Fibroblast of lung (primary cell): ENCODE results near the gene A1BG. TPM values are rescaled to one million over a fixed set of nuclear protein-coding genes. Genes with fewer than 3 reads are reported as not detected.

Experiments used
- DNase-seq, 2 donors: peaks; one replicate each; pipeline versions ENCODE4 v3.0.0 to v3.0.0-alpha.2; 2010; ENCODE audit warnings: low read depth in 2 of 2
- H2AFZ ChIP-seq: 2 replicates; pipeline ENCODE4 v1.5.1; 2012; ENCODE audit warnings: low read length, control low read depth, inconsistent platforms
- H3K27ac ChIP-seq: 2 replicates; pipeline ENCODE4 v1.5.1; 2011; ENCODE audit warnings: low read length, control low read depth; ENCODE audit not compliant: insufficient read depth
- H3K27me3 ChIP-seq: 2 replicates; pipeline ENCODE4 v1.5.1; 2011; ENCODE audit warnings: mild to moderate bottlenecking, low read length; ENCODE audit not compliant: control insufficient read depth, insufficient read depth
- H3K36me3 ChIP-seq: 2 replicates; pipeline ENCODE4 v1.5.1; 2011; ENCODE audit warnings: low read length; ENCODE audit not compliant: control insufficient read depth, insufficient read depth
- H3K4me1 ChIP-seq: 2 replicates; pipeline ENCODE4 v1.5.1; 2011; ENCODE audit warnings: low read length; ENCODE audit not compliant: control insufficient read depth, insufficient read depth; ENCODE audit errors: extremely low read depth
- H3K4me2 ChIP-seq: 2 replicates; pipeline ENCODE4 v1.5.1; 2011; ENCODE audit warnings: low read length, control low read depth; ENCODE audit not compliant: insufficient read depth; ENCODE audit errors: extremely low read depth
- H3K4me3 ChIP-seq, 4 experiments: fragments of 200-600 bp in 1 of 4; sonication (generic) in 1 of 4; replicated peaks in 1 of 4; 2 replicates each; pipeline ENCODE4 v1.5.1; 2011 to 2016; ENCODE audit warnings: low read length in 4 of 4, low read depth in 3 of 4, mild to moderate bottlenecking in 3 of 4, control low read depth in 2 of 4, inconsistent platforms in 1 of 4, mixed read lengths in 1 of 4; ENCODE audit not compliant: insufficient read depth in 1 of 4; ENCODE audit errors: control extremely low read depth in 1 of 4
- H3K79me2 ChIP-seq: 2 replicates; pipeline ENCODE4 v1.5.1; 2012; ENCODE audit warnings: mild to moderate bottlenecking, low read length, inconsistent platforms; ENCODE audit not compliant: control insufficient read depth, insufficient read depth
- H3K9ac ChIP-seq: 2 replicates; pipeline ENCODE4 v1.5.1; 2011; ENCODE audit warnings: mild to moderate bottlenecking, low read length, control low read depth; ENCODE audit not compliant: insufficient read depth
- H3K9me3 ChIP-seq: 2 replicates; pipeline ENCODE4 v1.5.1; 2012; ENCODE audit warnings: low read depth, low read length; ENCODE audit not compliant: control insufficient read depth, insufficient read depth
- H4K20me1 ChIP-seq: 2 replicates; pipeline ENCODE4 v1.5.1; 2011; ENCODE audit warnings: low read length; ENCODE audit not compliant: control insufficient read depth, insufficient read depth; ENCODE audit errors: extremely low read depth
- CTCF ChIP-seq, 2 donors: IDR thresholded peaks in 1 of 2; conservative IDR thresholded peaks in 1 of 2; 1 replicate in 1 of 2; 2 replicates in 1 of 2; pipeline ENCODE4 v1.5.1; 2011 to 2012; ENCODE audit warnings: low read length in 2 of 2, control low read depth in 1 of 2, inconsistent platforms in 1 of 2, low read depth in 1 of 2, mild to moderate bottlenecking in 1 of 2
- EZH2 ChIP-seq: IDR thresholded peaks from 2 replicates; pipeline ENCODE4 v1.5.1; 2012; ENCODE audit warnings: low read length, control low read depth, mild to moderate bottlenecking; ENCODE audit errors: missing control alignments
- polyA plus RNA-seq, 2 donors: library from polyadenylated mRNA; depleted of rRNA in 1 of 2; stranded (reverse) in 1 of 2; unstranded in 1 of 2; fragments of >200 nt; gene quantifications; 2 replicates each; pipeline ENCODE4 v1.2.1, GENCODE V29; 2011 to 2012; ENCODE audit warnings: missing spikeins in 1 of 2
- total RNA-seq: library from RNA; depleted of rRNA; stranded (reverse); fragments of >200 nt; gene quantifications from 2 replicates; pipeline ENCODE4 v1.2.1, GENCODE V29; 2014

Gene A1BG
- total and polyA plus RNA-seq, 2 donors (not counting 1 experiment from before 2014, with no cell fraction given) = 8.3 to 12.6 TPM

GRCh38 chr19:58317476-58318072, 35.7 kb downstream of the A1BG start:
- Histone ChIP-seq H2AFZ (no peak overlapping the region), H3K27ac (no peak overlapping the region), H3K9ac (no peak overlapping the region), H3K4me2 (no peak overlapping the region), H4K20me1 (no peaks in the 10 kb centered on the region), H3K9me3 (no peaks in the 10 kb centered on the region), H3K27me3 (no peaks in the 10 kb centered on the region), H3K4me3 (no peak overlapping the region), H3K36me3 (peaks cover 13% of the 10 kb centered on the region), H3K79me2 (no peaks in the 10 kb centered on the region), H3K4me1 (no peaks in the 10 kb centered on the region)
- peak; percentile 47 to 66 for DNase-seq
- TF ChIP-seq CTCF (conservative IDR thresholded peaks at IDR 0.05 in 1 of 2, IDR thresholded peaks at IDR 0.05 in 1 of 2; ENCODE audit: low read depth in 1 of 2, low read length in 2 of 2) = no peak
- TF ChIP-seq EZH2 = no peak

GRCh38 chr19:58315580-58315979, 37.7 kb downstream of the A1BG start:
- TF ChIP-seq EZH2 = no peak
- TF ChIP-seq CTCF (conservative IDR thresholded peaks at IDR 0.05 in 1 of 2, IDR thresholded peaks at IDR 0.05 in 1 of 2; ENCODE audit: low read depth in 1 of 2, low read length in 2 of 2) = no peak
- Histone ChIP-seq H3K79me2 (no peaks in the 10 kb centered on the region), H3K27ac (no peak overlapping the region), H4K20me1 (no peaks in the 10 kb centered on the region), H3K4me1 (no peaks in the 10 kb centered on the region), H3K4me2 (no peak overlapping the region), H3K9me3 (no peaks in the 10 kb centered on the region), H3K4me3 (no peak overlapping the region), H2AFZ (no peak overlapping the region), H3K9ac (no peak overlapping the region), H3K36me3 (peaks cover 19% of the 10 kb centered on the region), H3K27me3 (no peaks in the 10 kb centered on the region)
- no peak for DNase-seq

DNA sequence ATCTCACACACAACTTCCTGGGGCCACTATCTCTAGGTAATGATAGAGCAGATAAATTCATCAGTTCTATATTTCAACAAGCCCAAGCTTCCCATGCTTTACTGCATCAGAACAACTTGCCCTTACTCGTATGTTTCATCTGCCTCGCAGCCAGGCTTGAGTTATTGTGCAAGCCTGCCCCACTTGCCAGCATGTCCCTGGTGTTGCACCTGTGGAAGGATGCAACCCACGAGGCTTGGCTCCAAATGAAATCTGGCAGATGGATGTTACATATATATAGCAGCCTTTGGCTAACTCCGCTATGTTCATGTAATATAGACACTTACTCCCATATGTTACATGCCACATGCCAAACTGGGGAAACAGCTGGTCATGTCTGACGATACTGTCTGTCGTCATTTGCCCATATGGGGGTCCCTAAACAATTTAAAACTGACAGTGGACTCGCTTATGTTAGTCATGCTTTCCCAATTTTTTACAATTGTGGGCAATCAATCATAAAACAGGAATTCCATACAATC, 41.9 kb downstream of the A1BG start:
- Histone ChIP-seq H4K20me1 (no peaks in the 10 kb centered on the region), H2AFZ (no peak overlapping the region), H3K9ac (no peak overlapping the region), H3K79me2 (peaks cover 2% of the 10 kb centered on the region), H3K4me3 (no peak overlapping the region), H3K27ac (no peak overlapping the region), H3K27me3 (no peaks in the 10 kb centered on the region), H3K4me2 (no peak overlapping the region), H3K4me1 (no peaks in the 10 kb centered on the region), H3K36me3 (peaks cover 25% of the 10 kb centered on the region), H3K9me3 (no peaks in the 10 kb centered on the region)
- TF ChIP-seq CTCF (conservative IDR thresholded peaks at IDR 0.05 in 1 of 2, IDR thresholded peaks at IDR 0.05 in 1 of 2; ENCODE audit: low read depth in 1 of 2, low read length in 2 of 2) (no peak), EZH2 (no peak)
- DNase-seq = no peak
